ENCODE data around the gene HSPA1A. TPM values are rescaled to one million over a fixed set of nuclear protein-coding genes. Genes with fewer than 3 reads are reported as not detected.

Gene HSPA1A
- total RNA-seq, 1 donor from 2014 or later, result 56.6 TPM

DNA sequence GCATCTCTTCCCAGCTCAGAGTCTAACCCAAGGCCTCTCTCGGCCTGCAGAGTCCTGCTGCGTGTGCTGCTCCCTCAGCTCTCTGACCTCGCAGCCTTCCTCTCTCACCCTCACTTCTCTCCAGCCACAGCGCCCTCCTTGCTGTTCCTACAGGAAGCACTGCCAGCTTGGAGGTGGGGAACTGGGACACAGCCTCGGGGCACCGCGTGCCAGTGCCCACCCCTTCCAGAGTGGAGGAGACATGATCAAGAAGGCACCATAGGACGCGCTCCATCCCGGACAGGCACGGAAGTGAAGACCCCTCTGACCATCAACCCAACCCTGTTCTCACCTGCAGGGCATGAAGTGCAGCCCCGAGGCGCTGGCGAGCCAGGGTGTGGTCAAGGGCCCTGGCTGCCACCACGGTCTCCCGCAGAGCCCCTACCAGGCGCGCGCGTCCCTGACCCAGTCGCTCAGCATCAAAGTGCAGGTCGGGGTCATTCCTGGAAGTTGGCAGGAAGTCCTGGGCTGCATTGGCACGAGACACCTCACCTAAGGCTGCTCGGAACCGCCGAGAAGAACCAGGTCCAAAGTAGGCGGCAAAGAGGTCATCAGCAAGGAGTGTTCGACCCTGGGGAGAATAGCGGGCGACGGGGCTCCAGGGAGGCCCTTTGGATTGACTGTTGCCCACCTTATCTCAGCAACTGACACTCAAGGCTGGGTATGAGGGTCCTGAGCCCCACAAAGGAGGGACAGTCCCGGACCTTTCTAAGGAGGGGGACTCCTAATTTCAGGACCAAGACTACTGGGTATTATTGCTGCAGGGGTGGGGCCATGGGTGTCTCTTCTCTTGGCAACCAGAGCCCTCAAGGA, 39.5 kb upstream of the HSPA1A start:
- Mint-ChIP-seq H3K4me3 (ENCODE audit: low read depth) (peak overlapping the region; percentile 38), H3K4me1 (ENCODE audit: low read depth) (peaks cover 12% of the 10 kb centered on the region), H3K9me3 (ENCODE audit: low read depth) (no peaks in the 10 kb centered on the region), H3K27me3 (no peaks in the 10 kb centered on the region), H3K36me3 (ENCODE audit: insufficient read depth) (no peaks in the 10 kb centered on the region), H3K27ac (peak overlapping the region; percentile 84)
- DNase-seq (ENCODE audit: low spot score, unreplicated experiment), result no peak
- no peak for TF ChIP-seq CTCF (IDR thresholded peaks at IDR 0.05; ENCODE audit: unreplicated experiment)

DNA sequence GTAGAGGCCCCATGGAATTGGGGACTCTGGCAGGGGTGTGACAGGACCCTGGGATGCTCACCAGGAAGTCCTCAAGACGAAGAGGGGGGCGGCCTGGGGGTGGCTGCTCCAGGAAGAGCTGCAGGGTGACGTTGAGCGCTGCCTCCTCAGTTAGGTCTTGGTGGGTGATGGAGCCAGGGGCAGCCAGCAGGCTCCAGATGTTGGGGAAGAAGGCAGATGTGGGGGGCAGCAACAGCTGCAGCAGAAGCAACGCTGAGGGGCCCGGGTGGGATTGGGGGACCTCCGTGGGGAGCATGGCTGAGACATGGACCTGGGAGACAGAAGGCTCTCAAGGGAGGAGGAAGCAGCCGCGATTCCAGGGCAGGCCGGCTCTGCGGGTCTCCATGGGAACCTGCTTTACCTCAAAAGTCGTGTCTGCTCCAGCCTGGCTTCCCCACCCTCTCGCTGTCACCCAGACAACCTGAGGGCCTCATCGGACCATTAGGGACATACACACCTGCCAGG, 38.8 kb upstream of the HSPA1A start:
- Mint-ChIP-seq H3K27me3 (no peaks in the 10 kb centered on the region), H3K9me3 (ENCODE audit: low read depth) (no peaks in the 10 kb centered on the region), H3K4me3 (ENCODE audit: low read depth) (peak overlapping the region; percentile 38), H3K4me1 (ENCODE audit: low read depth) (peaks cover 12% of the 10 kb centered on the region), H3K27ac (peak overlapping the region; percentile 89), H3K36me3 (ENCODE audit: insufficient read depth) (peaks cover 3% of the 10 kb centered on the region)
- no peak for DNase-seq (ENCODE audit: low spot score, unreplicated experiment)
- TF ChIP-seq CTCF (IDR thresholded peaks at IDR 0.05; ENCODE audit: unreplicated experiment), result no peak

DNA sequence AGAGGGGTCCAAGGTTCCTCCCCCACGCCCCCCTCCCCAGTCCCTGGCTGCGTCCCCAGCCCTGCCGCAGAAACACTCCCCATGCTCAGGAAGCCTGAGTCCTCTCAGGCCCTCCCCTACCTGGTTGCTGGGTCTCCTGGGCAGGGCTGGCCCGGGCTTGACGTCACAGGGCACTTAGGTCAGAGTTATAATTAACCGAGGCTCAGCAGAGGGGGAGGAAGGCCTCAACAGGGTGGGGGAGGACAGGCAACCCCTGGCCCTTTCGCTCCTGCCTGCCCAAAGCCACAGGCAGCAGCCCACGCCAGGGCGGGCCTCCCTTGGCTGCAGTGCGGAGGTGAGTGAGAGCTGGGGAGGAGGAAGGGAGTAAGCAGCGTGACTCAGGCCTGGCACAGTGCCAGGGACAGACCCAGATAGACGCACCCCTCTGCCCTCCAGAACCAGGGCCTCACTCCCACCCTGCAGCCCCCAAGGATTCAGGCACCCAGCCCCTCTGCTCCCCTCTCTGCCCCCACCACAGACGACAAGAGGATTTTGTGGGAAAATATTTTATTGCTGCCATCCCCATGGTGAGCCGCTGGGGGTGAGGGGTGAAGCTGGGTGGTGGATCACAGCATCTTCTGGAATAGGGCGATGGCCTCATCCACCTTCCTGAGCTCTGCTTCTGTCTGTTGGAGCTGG, 38.2 kb upstream of the HSPA1A start, which contains the start of gene VWA7:
Gene VWA7, minus strand, starts transcription at position 340 of the 678 bp plus-strand sequence. CDS start 549 bp downstream, outside the sequence.
- no peaks in the 10 kb centered on the region for H3K9me3 Mint-ChIP-seq (ENCODE audit: low read depth)
- no peak for TF ChIP-seq CTCF (IDR thresholded peaks at IDR 0.05; ENCODE audit: unreplicated experiment)
- DNase-seq (ENCODE audit: low spot score, unreplicated experiment), result peak; percentile 46
- peak within 1 kb of the TSS; percentile 89 for H3K27ac Mint-ChIP-seq
- H3K4me3 Mint-ChIP-seq (ENCODE audit: low read depth), result peak within 1 kb of the TSS; percentile 38
- peaks cover 12% of the 10 kb centered on the region for H3K4me1 Mint-ChIP-seq (ENCODE audit: low read depth)
- H3K27me3 Mint-ChIP-seq, result no peaks in the 10 kb centered on the region
- peaks cover 3% of the 10 kb centered on the region for H3K36me3 Mint-ChIP-seq (ENCODE audit: insufficient read depth)

DNA sequence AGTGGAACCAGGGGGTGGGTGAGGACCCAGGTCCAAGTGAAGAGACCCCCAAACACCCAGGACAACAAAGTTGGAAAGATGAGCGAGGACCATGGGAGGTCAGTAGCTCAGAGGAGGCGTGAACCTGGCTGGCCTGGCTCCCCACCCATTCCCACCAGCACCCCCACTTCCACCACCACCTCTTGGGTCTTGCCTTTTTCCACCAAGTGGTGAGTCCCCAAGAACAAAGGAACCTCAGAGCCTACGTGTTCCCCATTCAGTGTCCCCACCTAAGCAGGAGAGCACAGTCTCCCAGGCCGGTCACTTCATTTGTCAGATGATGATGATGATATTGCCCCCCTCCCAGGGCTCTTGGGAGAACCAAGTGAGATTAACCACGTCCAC, 37.7 kb upstream of the HSPA1A start:
- Mint-ChIP-seq H3K9me3 (ENCODE audit: low read depth) (no peaks in the 10 kb centered on the region), H3K4me3 (ENCODE audit: low read depth) (no peak overlapping the region), H3K27me3 (no peaks in the 10 kb centered on the region), H3K36me3 (ENCODE audit: insufficient read depth) (peaks cover 3% of the 10 kb centered on the region), H3K27ac (peak overlapping the region; percentile 89), H3K4me1 (ENCODE audit: low read depth) (peaks cover 12% of the 10 kb centered on the region)
- no peak for DNase-seq (ENCODE audit: low spot score, unreplicated experiment)
- TF ChIP-seq CTCF (IDR thresholded peaks at IDR 0.05; ENCODE audit: unreplicated experiment), result no peak

- TF ChIP-seq CTCF (IDR thresholded peaks at IDR 0.05; ENCODE audit: unreplicated experiment), result no peak
- Mint-ChIP-seq H3K4me3 (ENCODE audit: low read depth) (no peak overlapping the region), H3K9me3 (ENCODE audit: low read depth) (no peaks in the 10 kb centered on the region), H3K36me3 (ENCODE audit: insufficient read depth) (peaks cover 5% of the 10 kb centered on the region), H3K27me3 (no peaks in the 10 kb centered on the region), H3K4me1 (ENCODE audit: low read depth) (peaks cover 12% of the 10 kb centered on the region), H3K27ac (no peak overlapping the region)
- DNase-seq (ENCODE audit: low spot score, unreplicated experiment), result no peak
Observed at GRCh38 chr6:31778193-31778592, 37.1 kb upstream of the HSPA1A start.

All from progenitor cell of endocrine pancreas (in vitro differentiated cells).